ENCODE data around the gene REXO1. TPM values are rescaled to one million over a fixed set of nuclear protein-coding genes. Genes with fewer than 3 reads are reported as not detected.

The REXO1 gene
- total and polyA plus RNA-seq, 9 of the 15 experiments (the other 6 are each of a cell fraction or from before 2014, with no cell fraction given), result 0.04 to 63.3 (median 15.8) TPM

DNA sequence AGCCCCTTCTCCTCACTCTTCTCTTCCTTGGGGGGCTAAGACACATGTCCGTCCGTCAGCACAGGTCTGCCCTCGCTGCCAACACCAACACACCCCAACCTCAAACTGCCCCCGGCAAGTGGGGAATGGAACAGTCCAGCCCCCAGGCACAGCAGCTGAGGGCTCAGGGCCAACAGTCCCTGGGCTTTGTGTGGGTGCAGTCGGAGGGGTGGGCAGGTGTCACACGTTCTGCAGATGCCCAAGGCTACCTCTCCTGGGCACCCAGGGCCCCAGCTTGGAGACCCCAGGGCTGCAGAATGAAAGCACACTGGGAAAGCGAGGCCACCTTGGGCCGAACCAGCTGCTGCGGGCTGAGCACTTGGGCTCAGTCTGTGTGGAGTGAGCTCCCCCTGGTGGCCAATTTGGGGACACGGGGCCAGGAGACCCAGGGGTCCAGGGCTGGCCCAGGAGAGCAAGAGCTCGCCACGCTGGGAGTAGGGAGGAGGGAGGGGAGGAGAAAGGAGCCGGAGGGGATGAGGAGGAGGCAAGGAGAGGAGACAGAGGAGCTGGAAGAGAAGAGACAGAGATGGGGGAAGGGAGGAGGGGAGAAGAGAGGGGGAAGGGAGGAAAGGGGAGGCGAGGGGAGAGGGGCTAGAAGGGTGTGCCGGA, 22.2 kb downstream of the REXO1 start (continued):
- no peak for TF ChIP-seq HNRNPK (IDR thresholded peaks at IDR 0.05; ENCODE audit: low read depth, low read length, poor library complexity, severe bottlenecking)
- TF ChIP-seq, protein P1, sequence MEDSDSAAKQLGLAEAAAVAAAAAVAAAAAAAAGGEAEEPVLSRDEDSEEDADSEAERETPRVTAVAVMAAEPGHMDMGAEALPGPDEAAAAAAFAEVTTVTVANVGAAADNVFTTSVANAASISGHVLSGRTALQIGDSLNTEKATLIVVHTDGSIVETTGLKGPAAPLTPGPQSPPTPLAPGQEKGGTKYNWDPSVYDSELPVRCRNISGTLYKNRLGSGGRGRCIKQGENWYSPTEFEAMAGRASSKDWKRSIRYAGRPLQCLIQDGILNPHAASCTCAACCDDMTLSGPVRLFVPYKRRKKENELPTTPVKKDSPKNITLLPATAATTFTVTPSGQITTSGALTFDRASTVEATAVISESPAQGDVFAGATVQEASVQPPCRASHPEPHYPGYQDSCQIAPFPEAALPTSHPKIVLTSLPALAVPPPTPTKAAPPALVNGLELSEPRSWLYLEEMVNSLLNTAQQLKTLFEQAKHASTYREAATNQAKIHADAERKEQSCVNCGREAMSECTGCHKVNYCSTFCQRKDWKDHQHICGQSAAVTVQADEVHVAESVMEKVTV (CRISPR knock-in tag; IDR thresholded peaks at IDR 0.05), result peak; percentile 53; the same call in 1 of the 2 replicates
- peak; percentile 46; the same call in 1 of the 2 replicates for TF ChIP-seq BCOR (IDR thresholded peaks at IDR 0.05)
- TF ChIP-seq, protein P2, sequence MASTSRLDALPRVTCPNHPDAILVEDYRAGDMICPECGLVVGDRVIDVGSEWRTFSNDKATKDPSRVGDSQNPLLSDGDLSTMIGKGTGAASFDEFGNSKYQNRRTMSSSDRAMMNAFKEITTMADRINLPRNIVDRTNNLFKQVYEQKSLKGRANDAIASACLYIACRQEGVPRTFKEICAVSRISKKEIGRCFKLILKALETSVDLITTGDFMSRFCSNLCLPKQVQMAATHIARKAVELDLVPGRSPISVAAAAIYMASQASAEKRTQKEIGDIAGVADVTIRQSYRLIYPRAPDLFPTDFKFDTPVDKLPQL (IDR thresholded peaks at IDR 0.05; ENCODE audit: extremely low read depth, insufficient read length), result no peak
- no peak for TF ChIP-seq ZNF445 (CRISPR knock-in tag; IDR thresholded peaks at IDR 0.05; ENCODE audit: low read depth)
- TF ChIP-seq POU5F1 (IDR thresholded peaks at IDR 0.05; ENCODE audit: borderline replicate concordance, low read depth, low read length, partially characterized antibody), result no peak
- peak; percentile 43 for TF ChIP-seq SMARCE1 (IDR thresholded peaks at IDR 0.05)
- peak in 1 of 2 experiments; percentile 77; a peak in 2 of 4 replicates for TF ChIP-seq HDAC1 (IDR thresholded peaks at IDR 0.05)
- TF ChIP-seq, protein P3, sequence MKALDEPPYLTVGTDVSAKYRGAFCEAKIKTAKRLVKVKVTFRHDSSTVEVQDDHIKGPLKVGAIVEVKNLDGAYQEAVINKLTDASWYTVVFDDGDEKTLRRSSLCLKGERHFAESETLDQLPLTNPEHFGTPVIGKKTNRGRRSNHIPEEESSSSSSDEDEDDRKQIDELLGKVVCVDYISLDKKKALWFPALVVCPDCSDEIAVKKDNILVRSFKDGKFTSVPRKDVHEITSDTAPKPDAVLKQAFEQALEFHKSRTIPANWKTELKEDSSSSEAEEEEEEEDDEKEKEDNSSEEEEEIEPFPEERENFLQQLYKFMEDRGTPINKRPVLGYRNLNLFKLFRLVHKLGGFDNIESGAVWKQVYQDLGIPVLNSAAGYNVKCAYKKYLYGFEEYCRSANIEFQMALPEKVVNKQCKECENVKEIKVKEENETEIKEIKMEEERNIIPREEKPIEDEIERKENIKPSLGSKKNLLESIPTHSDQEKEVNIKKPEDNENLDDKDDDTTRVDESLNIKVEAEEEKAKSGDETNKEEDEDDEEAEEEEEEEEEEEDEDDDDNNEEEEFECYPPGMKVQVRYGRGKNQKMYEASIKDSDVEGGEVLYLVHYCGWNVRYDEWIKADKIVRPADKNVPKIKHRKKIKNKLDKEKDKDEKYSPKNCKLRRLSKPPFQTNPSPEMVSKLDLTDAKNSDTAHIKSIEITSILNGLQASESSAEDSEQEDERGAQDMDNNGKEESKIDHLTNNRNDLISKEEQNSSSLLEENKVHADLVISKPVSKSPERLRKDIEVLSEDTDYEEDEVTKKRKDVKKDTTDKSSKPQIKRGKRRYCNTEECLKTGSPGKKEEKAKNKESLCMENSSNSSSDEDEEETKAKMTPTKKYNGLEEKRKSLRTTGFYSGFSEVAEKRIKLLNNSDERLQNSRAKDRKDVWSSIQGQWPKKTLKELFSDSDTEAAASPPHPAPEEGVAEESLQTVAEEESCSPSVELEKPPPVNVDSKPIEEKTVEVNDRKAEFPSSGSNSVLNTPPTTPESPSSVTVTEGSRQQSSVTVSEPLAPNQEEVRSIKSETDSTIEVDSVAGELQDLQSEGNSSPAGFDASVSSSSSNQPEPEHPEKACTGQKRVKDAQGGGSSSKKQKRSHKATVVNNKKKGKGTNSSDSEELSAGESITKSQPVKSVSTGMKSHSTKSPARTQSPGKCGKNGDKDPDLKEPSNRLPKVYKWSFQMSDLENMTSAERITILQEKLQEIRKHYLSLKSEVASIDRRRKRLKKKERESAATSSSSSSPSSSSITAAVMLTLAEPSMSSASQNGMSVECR (CRISPR knock-in tag; IDR thresholded peaks at IDR 0.05), result peak; percentile 52; the same call in 1 of the 2 replicates
- no peak for TF ChIP-seq CBX8 (IDR thresholded peaks at IDR 0.05; ENCODE audit: borderline replicate concordance, extremely low read depth, low read depth, low read length, poor library complexity, severe bottlenecking)
- no peak for TF ChIP-seq ZNF140 (CRISPR knock-in tag; IDR thresholded peaks at IDR 0.05)
- TF ChIP-seq, protein P4, sequence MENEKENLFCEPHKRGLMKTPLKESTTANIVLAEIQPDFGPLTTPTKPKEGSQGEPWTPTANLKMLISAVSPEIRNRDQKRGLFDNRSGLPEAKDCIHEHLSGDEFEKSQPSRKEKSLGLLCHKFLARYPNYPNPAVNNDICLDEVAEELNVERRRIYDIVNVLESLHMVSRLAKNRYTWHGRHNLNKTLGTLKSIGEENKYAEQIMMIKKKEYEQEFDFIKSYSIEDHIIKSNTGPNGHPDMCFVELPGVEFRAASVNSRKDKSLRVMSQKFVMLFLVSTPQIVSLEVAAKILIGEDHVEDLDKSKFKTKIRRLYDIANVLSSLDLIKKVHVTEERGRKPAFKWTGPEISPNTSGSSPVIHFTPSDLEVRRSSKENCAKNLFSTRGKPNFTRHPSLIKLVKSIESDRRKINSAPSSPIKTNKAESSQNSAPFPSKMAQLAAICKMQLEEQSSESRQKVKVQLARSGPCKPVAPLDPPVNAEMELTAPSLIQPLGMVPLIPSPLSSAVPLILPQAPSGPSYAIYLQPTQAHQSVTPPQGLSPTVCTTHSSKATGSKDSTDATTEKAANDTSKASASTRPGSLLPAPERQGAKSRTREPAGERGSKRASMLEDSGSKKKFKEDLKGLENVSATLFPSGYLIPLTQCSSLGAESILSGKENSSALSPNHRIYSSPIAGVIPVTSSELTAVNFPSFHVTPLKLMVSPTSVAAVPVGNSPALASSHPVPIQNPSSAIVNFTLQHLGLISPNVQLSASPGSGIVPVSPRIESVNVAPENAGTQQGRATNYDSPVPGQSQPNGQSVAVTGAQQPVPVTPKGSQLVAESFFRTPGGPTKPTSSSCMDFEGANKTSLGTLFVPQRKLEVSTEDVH (IDR thresholded peaks at IDR 0.05; ENCODE audit: low read depth, partially characterized antibody), result peak; percentile 37
- no peak for TF ChIP-seq POLR3G (IDR thresholded peaks at IDR 0.05; ENCODE audit: extremely low read depth, insufficient read length, insufficient replicate concordance)
- peak; percentile 17 to 44; a peak in 2 of 4 replicates for TF ChIP-seq FOXK2 (conservative IDR thresholded peaks at IDR 0.05 in 1 of 2, IDR thresholded peaks at IDR 0.05 in 1 of 2; ENCODE audit: low read depth in 2 of 2)
- 0 out of 2 replicates have a peak, but pooled peaks have one; percentile 28 for TF ChIP-seq ARID1B (IDR thresholded peaks at IDR 0.05)
- no peak for TF ChIP-seq ZNF707 (CRISPR knock-in tag; conservative IDR thresholded peaks at IDR 0.05)
- no peak for TF ChIP-seq PHF21A (IDR thresholded peaks at IDR 0.05; ENCODE audit: borderline replicate concordance, low read depth)

All from K562 (cell line).